ENCODE results near the gene RBBP4. TPM values are rescaled to one million over a fixed set of nuclear protein-coding genes. Genes with fewer than 3 reads are reported as not detected.

Gene RBBP4
- total RNA-seq, 1 experiment from 2014 or later, result 242 TPM

GRCh38 chr1:32701951-32702598 lies 51.1 kb downstream of the RBBP4 start:
- H3K36me3 Mint-ChIP-seq (ENCODE audit: insufficient read depth, unreplicated experiment), result peaks cover 12% of the 10 kb centered on the region
- DNase-seq, result no peak
- CTCF ChIA-PET, result interaction anchor here (0.6 to 1.1 kb wide), 3 partner anchors 10 to 181 kb away, joined by 4 read pairs; no protein-coding TSS in a partner anchor
- H3K4me1 Mint-ChIP-seq (ENCODE audit: low read depth, unreplicated experiment), result peaks cover 11% of the 10 kb centered on the region
- H3K9me3 Mint-ChIP-seq (ENCODE audit: low read depth, unreplicated experiment), result no peaks in the 10 kb centered on the region
- peak overlapping the region; percentile 59 for H3K4me3 Mint-ChIP-seq (ENCODE audit: low read depth, unreplicated experiment)
- intact Hi-C loops (cut with micrococcal nuclease; ENCODE audit: unreplicated experiment), result no loop called here
- H3K27ac Mint-ChIP-seq (ENCODE audit: unreplicated experiment), result no peak overlapping the region
- no TSS peak for BruUV-seq (replicated peaks)
- no peaks in the 10 kb centered on the region for H3K27me3 Mint-ChIP-seq (ENCODE audit: unreplicated experiment)
- no peak for TF ChIP-seq CTCF (IDR thresholded peaks at IDR 0.05; ENCODE audit: unreplicated experiment)

- Mint-ChIP-seq H3K36me3 (ENCODE audit: insufficient read depth, unreplicated experiment) (peaks cover 12% of the 10 kb centered on the region), H3K27ac (ENCODE audit: unreplicated experiment) (no peak within 1 kb of the TSS), H3K4me3 (ENCODE audit: low read depth, unreplicated experiment) (peak within 1 kb of the TSS; percentile 59), H3K4me1 (ENCODE audit: low read depth, unreplicated experiment) (peaks cover 11% of the 10 kb centered on the region), H3K27me3 (ENCODE audit: unreplicated experiment) (no peaks in the 10 kb centered on the region), H3K9me3 (ENCODE audit: low read depth, unreplicated experiment) (no peaks in the 10 kb centered on the region)
- intact Hi-C loops (cut with micrococcal nuclease; ENCODE audit: unreplicated experiment), result no loop called here
- no peak for TF ChIP-seq CTCF (IDR thresholded peaks at IDR 0.05; ENCODE audit: unreplicated experiment)
- CTCF ChIA-PET, result interaction anchor here (0.6 to 0.9 kb wide), 3 partner anchors 9 to 208 kb away, joined by 3 to 6 read pairs (median 4); no protein-coding TSS in a partner anchor
- no TSS peak for BruUV-seq (replicated peaks)
- DNase-seq, result peak; percentile 45
These were observed 51.8 kb downstream of the RBBP4 start, which contains the start of gene SYNC for GRCh38 chr1:32702599-32703478. SYNC (minus strand) TSS chr1:32702770; CDS start chr1:32702660, 110 bp downstream.

GRCh38 chr1:32703479-32704291 lies 52.7 kb downstream of the RBBP4 start:
- no peaks in the 10 kb centered on the region for H3K27me3 Mint-ChIP-seq (ENCODE audit: unreplicated experiment)
- H3K36me3 Mint-ChIP-seq (ENCODE audit: insufficient read depth, unreplicated experiment), result peaks cover 12% of the 10 kb centered on the region
- H3K27ac Mint-ChIP-seq (ENCODE audit: unreplicated experiment), result no peak overlapping the region
- no peaks in the 10 kb centered on the region for H3K9me3 Mint-ChIP-seq (ENCODE audit: low read depth, unreplicated experiment)
- no TSS peak for BruUV-seq (replicated peaks)
- H3K4me3 Mint-ChIP-seq (ENCODE audit: low read depth, unreplicated experiment), result peak overlapping the region; percentile 42
- CTCF ChIA-PET, result interaction anchor here (0.6 kb wide), 2 partner anchors 9 to 207 kb away, joined by 3 to 6 read pairs; no protein-coding TSS in a partner anchor
- TF ChIP-seq CTCF (IDR thresholded peaks at IDR 0.05; ENCODE audit: unreplicated experiment), result no peak
- intact Hi-C loops (cut with micrococcal nuclease; ENCODE audit: unreplicated experiment), result no loop called here
- H3K4me1 Mint-ChIP-seq (ENCODE audit: low read depth, unreplicated experiment), result peaks cover 11% of the 10 kb centered on the region
- no peak for DNase-seq

- BruUV-seq (replicated peaks), result no TSS peak
- CTCF ChIA-PET, result no interaction called here
- intact Hi-C loops (cut with micrococcal nuclease; ENCODE audit: unreplicated experiment), result no loop called here
- Mint-ChIP-seq H3K4me3 (ENCODE audit: low read depth, unreplicated experiment) (no peak overlapping the region), H3K9me3 (ENCODE audit: low read depth, unreplicated experiment) (no peaks in the 10 kb centered on the region), H3K36me3 (ENCODE audit: insufficient read depth, unreplicated experiment) (peaks cover 12% of the 10 kb centered on the region), H3K4me1 (ENCODE audit: low read depth, unreplicated experiment) (peaks cover 11% of the 10 kb centered on the region), H3K27me3 (ENCODE audit: unreplicated experiment) (no peaks in the 10 kb centered on the region), H3K27ac (ENCODE audit: unreplicated experiment) (no peak overlapping the region)
- TF ChIP-seq CTCF (IDR thresholded peaks at IDR 0.05; ENCODE audit: unreplicated experiment), result no peak
- no peak for DNase-seq
These were observed 54.5 kb downstream of the RBBP4 start for GRCh38 chr1:32705516-32705915.
